ENCODE data around the gene KRT17. TPM values are rescaled to one million over a fixed set of nuclear protein-coding genes. Genes with fewer than 3 reads are reported as not detected.
"Not testable (repeated sequence)": the region's sequence is repeated elsewhere in the genome, so short reads cannot be mapped to it uniquely, and the experiment has no call there.

KRT17 gene
- total RNA-seq, 3 donors from 2014 or later: 1.9 to 1,676 (median 1,373) TPM

- H3K36me3 ChIP-seq: no peaks in the 10 kb centered on the region
- no peaks in the 10 kb centered on the region for H3K9me3 ChIP-seq
- H3K4me1 ChIP-seq: no peaks in the 10 kb centered on the region
- TF ChIP-seq POLR2AphosphoS5 (IDR thresholded peaks at IDR 0.05) (no peak), POLR2A (IDR thresholded peaks at IDR 0.05) (no peak), CTCF (IDR thresholded peaks at IDR 0.05) (no peak)
- intact Hi-C loops (cut with DNase I; ENCODE audit: low total_unique reads): no loop called here
- H3K4me3 ChIP-seq: peak within 1 kb of the TSS in 2 of 3 donors; percentile 52 to 60
- H3K27ac ChIP-seq: peak within 1 kb of the TSS; percentile 82 to 90
- DNase-seq (ENCODE audit: low spot score in 2 of 2): peak in 1 of 2 donors; percentile 83
- H3K27me3 ChIP-seq: no peaks in the 10 kb centered on the region
Measured at GRCh38 chr17:41586863-41587495, 37.4 kb downstream of the KRT17 start, which contains the start of gene KRT14. Gene KRT14 (minus strand): TSS chr17:41586895. CDS start chr17:41586834, 61 bp downstream.

- Histone ChIP-seq H3K27me3 (no peaks in the 10 kb centered on the region), H3K4me3 (peak overlapping the region in 2 of 3 donors; percentile 52 to 60), H3K27ac (peak overlapping the region; percentile 82 to 90), H3K4me1 (no peaks in the 10 kb centered on the region), H3K9me3 (no peaks in the 10 kb centered on the region), H3K36me3 (no peaks in the 10 kb centered on the region)
- no peak for DNase-seq (ENCODE audit: low spot score in 2 of 2)
- intact Hi-C loops (cut with DNase I; ENCODE audit: low total_unique reads): no loop called here
- TF ChIP-seq POLR2AphosphoS5 (IDR thresholded peaks at IDR 0.05) (no peak), POLR2A (IDR thresholded peaks at IDR 0.05) (no peak), CTCF (IDR thresholded peaks at IDR 0.05) (no peak)
Measured at GRCh38 chr17:41585301-41586056, 38.9 kb downstream of the KRT17 start.

- TF ChIP-seq POLR2AphosphoS5 (IDR thresholded peaks at IDR 0.05): peak in 1 of 3 donors; percentile 13
- H3K9me3 ChIP-seq; H3K36me3 ChIP-seq; H3K27me3 ChIP-seq; H3K4me1 ChIP-seq; intact Hi-C loops (cut with DNase I; ENCODE audit: low total_unique reads): not testable (repeated sequence)
- Histone ChIP-seq H3K4me3 (peak overlapping the region in 2 of 3 donors; percentile 52 to 60), H3K27ac (peak overlapping the region; percentile 82 to 90)
- peak in 1 of 2 donors; percentile 40 for DNase-seq (ENCODE audit: low spot score in 2 of 2)
Measured at GRCh38 chr17:41584331-41584927, 39.9 kb downstream of the KRT17 start.

- H3K27ac ChIP-seq: peak overlapping the region; percentile 86 to 90
- H3K4me3 ChIP-seq: peak overlapping the region in 2 of 3 donors; percentile 40 to 52
- intact Hi-C loops (cut with DNase I; ENCODE audit: low total_unique reads): no loop called here
- no peaks in the 10 kb centered on the region for H3K36me3 ChIP-seq
- no peaks in the 10 kb centered on the region for H3K27me3 ChIP-seq
- TF ChIP-seq POLR2A (IDR thresholded peaks at IDR 0.05) (no peak), POLR2AphosphoS5 (IDR thresholded peaks at IDR 0.05) (no peak), CTCF (IDR thresholded peaks at IDR 0.05) (no peak)
- no peaks in the 10 kb centered on the region for H3K9me3 ChIP-seq
- no peak for DNase-seq (ENCODE audit: low spot score in 2 of 2)
- no peaks in the 10 kb centered on the region for H3K4me1 ChIP-seq
Measured at GRCh38 chr17:41583137-41584127, 40.9 kb downstream of the KRT17 start.

- Histone ChIP-seq H3K27ac (peak overlapping the region; percentile 86 to 90), H3K4me3 (peak overlapping the region in 2 of 3 donors; percentile 40 to 52)
- intact Hi-C loops (cut with DNase I; ENCODE audit: low total_unique reads); H3K36me3 ChIP-seq; H3K4me1 ChIP-seq; H3K9me3 ChIP-seq; H3K27me3 ChIP-seq: not testable (repeated sequence)
- DNase-seq (ENCODE audit: low spot score in 2 of 2): peak in 1 of 2 donors; percentile 28
Measured at GRCh38 chr17:41582061-41582968, 42.1 kb downstream of the KRT17 start.
